ENCODE measurements around the gene GREB1. TPM values are rescaled to one million over a fixed set of nuclear protein-coding genes. Genes with fewer than 3 reads are reported as not detected.

Gene GREB1
- total RNA-seq, 1 experiment from 2014 or later: 16.5 TPM

DNA sequence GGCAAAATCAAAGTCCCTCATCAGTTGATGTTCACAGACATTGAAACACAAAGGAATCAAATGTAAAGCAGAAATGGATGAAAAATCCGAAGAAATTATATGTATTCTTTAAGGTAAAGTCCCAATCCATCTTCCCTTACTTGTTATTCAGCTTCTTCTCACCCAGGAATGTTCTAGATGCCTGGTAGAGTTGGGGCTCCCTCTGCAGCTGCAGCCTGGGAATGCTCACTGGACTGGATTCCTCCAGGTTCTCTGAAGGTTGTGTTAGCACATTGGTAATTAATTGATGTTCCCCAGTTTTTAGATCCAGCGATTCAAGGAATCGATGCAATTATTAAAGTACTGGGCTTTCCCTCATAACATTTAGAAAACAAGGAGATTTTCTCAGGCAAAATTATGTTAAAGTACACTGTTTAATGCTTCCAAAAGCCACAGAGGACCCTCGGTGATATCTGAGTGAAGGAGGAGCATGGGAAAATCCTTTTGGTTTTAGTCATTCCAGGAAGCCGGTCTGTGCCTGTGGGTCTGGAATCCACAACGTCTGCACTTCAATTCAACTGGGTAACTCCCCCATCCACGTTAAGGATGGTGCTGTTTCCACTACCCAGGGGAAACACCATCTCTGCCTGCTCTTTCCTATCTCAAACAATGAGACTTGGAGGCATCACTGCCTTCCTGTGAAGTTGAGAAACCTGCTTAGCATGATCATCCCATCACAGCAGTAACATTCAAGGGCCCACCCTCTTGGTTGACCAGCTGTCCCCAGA is 114.2 kb downstream of the GREB1 start:
- Mint-ChIP-seq H3K27ac (no peak overlapping the region), H3K4me3 (no peak overlapping the region), H3K27me3 (ENCODE audit: low read depth) (peaks cover 1% of the 10 kb centered on the region; the same call in 1 of the 2 replicates), H3K36me3 (ENCODE audit: insufficient read depth in 1 of 3, low read depth in 3 of 3) (peaks cover 0 to 5% (median 2%) of the 10 kb centered on the region in 3 experiments; a peak in 3 of 7 replicates), H3K9me3 (no peaks in the 10 kb centered on the region), H3K4me1 (no peaks in the 10 kb centered on the region)
- Histone ChIP-seq H3K9me3 (ENCODE audit: control insufficient read depth, low read depth, low read length) (no peaks in the 10 kb centered on the region), H2BK20ac (ENCODE audit: low read depth, low read length, poor library complexity, severe bottlenecking) (no peak overlapping the region), H4K8ac (replicated peaks; ENCODE audit: insufficient read length, low read depth, low read length) (no peak overlapping the region), H3K9ac (ENCODE audit: extremely low read depth, insufficient read length, low read length) (no peak overlapping the region), H3K4me1 (ENCODE audit: insufficient read depth, low read length) (no peaks in the 10 kb centered on the region), H3K23ac (ENCODE audit: insufficient read length, low read depth, low read length) (no peak overlapping the region), H3K27ac (ENCODE audit: insufficient read length, low read depth, low read length) (no peak overlapping the region), H4K91ac (ENCODE audit: insufficient read length, low read depth, low read length) (no peak overlapping the region), H3K18ac (ENCODE audit: insufficient read length, low read depth, low read length) (no peak overlapping the region), H2AK5ac (ENCODE audit: insufficient read length, low read length) (no peak overlapping the region), H4K5ac (ENCODE audit: insufficient read length, low read depth, low read length) (no peak overlapping the region), H3T11ph (ENCODE audit: low read length) (no peak overlapping the region), H3K79me1 (ENCODE audit: insufficient read depth, low read depth, low read length, poor library complexity, severe bottlenecking) (no peaks in the 10 kb centered on the region), H3K14ac (ENCODE audit: insufficient read depth, low read length) (no peak overlapping the region), H3K27me3 (ENCODE audit: insufficient read depth, low read length) (no peaks in the 10 kb centered on the region), H3K23me2 (ENCODE audit: insufficient read length, low read depth, low read length, poor library complexity, severe bottlenecking) (no peaks in the 10 kb centered on the region), H3K4ac (ENCODE audit: low read depth, low read length) (no peak overlapping the region), H2BK5ac (ENCODE audit: insufficient read length, low read length) (no peak overlapping the region), H3K4me2 (ENCODE audit: insufficient read depth, insufficient read length, low read length) (no peak overlapping the region), H2BK12ac (ENCODE audit: insufficient read length, low read depth, low read length) (no peak overlapping the region), H3K79me2 (ENCODE audit: insufficient read depth, low read length) (no peaks in the 10 kb centered on the region), H2BK120ac (ENCODE audit: low read depth, low read length, poor library complexity, severe bottlenecking) (no peak overlapping the region), H3K56ac (ENCODE audit: insufficient read length, low read depth, low read length) (no peak overlapping the region), H2BK15ac (ENCODE audit: low read depth, low read length) (peak overlapping the region; percentile 92; the same call in 1 of the 2 replicates), H4K20me1 (ENCODE audit: control insufficient read depth, insufficient read depth, insufficient read length) (no peaks in the 10 kb centered on the region), H2AFZ (ENCODE audit: low read length) (no peak overlapping the region)
- no peak for DNase-seq
- TF ChIP-seq, protein P1, sequence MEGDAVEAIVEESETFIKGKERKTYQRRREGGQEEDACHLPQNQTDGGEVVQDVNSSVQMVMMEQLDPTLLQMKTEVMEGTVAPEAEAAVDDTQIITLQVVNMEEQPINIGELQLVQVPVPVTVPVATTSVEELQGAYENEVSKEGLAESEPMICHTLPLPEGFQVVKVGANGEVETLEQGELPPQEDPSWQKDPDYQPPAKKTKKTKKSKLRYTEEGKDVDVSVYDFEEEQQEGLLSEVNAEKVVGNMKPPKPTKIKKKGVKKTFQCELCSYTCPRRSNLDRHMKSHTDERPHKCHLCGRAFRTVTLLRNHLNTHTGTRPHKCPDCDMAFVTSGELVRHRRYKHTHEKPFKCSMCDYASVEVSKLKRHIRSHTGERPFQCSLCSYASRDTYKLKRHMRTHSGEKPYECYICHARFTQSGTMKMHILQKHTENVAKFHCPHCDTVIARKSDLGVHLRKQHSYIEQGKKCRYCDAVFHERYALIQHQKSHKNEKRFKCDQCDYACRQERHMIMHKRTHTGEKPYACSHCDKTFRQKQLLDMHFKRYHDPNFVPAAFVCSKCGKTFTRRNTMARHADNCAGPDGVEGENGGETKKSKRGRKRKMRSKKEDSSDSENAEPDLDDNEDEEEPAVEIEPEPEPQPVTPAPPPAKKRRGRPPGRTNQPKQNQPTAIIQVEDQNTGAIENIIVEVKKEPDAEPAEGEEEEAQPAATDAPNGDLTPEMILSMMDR (conservative IDR thresholded peaks at IDR 0.05): peak; percentile 49
- no CpG with 5 or more reads among the region's 7 CpGs for WGBS (ENCODE audit: extremely low coverage, insufficient read length, low lambda C conversion rate)
